Measurements from ENCODE around the gene CTLA4. TPM values are rescaled to one million over a fixed set of nuclear protein-coding genes. Genes with fewer than 3 reads are reported as not detected.

CTLA4 gene
- total and polyA plus RNA-seq, 9 of the 15 experiments (the other 6 are each of a cell fraction or from before 2014, with no cell fraction given) = 0.10 to 0.22 (median 0.11) TPM; not detected in 4

DNA sequence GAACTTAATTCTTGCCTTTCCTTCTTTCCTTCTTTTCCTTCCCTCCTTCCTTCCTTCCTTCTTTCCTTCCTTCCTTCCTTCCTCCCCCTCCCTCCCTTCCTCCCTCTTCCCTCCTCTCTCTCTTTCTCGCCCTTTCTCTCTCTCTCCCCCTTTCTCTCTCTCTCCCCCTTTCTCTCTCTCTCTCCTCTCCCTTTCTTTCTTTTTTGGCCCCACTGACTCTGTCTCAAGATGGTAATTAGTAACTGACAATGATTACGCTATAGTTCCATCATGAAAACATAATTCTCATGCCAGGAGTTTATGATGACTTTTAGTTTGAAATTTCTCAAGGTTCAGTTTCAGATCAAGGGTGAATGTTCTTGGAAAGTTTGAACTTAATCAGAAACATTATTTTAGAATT is 14.8 kb upstream of the CTLA4 start:
- no peak for FAIRE-seq
- H3K9me1 ChIP-seq (ENCODE audit: control insufficient read depth, insufficient read depth, low read length) = no peaks in the 10 kb centered on the region
- H3K9me3 ChIP-seq (replicated peaks; ENCODE audit: control insufficient read depth, insufficient read depth, low read depth, low read length) = no peaks in the 10 kb centered on the region
- no TSS peak for BruUV-seq (replicated peaks)
- in situ Hi-C loops (cut with MboI) = no loop called here
- H3K4me2 ChIP-seq (ENCODE audit: insufficient read depth, low read length) = no peak overlapping the region
- 0% methylated on average over 1 of the region's 2 CpGs for WGBS (ENCODE audit: insufficient coverage, low coverage, missing lambda C conversion rate)
- intact Hi-C loops (cut with micrococcal nuclease) = no loop called here
- ChIA-PET POLR2A (no interaction called here), CTCF (ENCODE audit: low intra/inter-chr PET ratio) (no interaction called here)
- H4K20me1 ChIP-seq (replicated peaks; ENCODE audit: control insufficient read depth, insufficient read depth, low read length) = no peaks in the 10 kb centered on the region
- ATAC-seq = no peak
- H3K27me3 ChIP-seq (ENCODE audit: control insufficient read depth in 2 of 2, insufficient read depth in 2 of 2, low read length in 2 of 2) = no peaks in the 10 kb centered on the region; a peak in 1 of 5 replicates
- TF ChIP-seq YY1 (IDR thresholded peaks at IDR 0.05; ENCODE audit: borderline replicate concordance in 1 of 3, control insufficient read depth in 1 of 3, extremely low read depth in 1 of 3, insufficient read depth in 3 of 3, insufficient read length in 1 of 3, insufficient replicate concordance in 2 of 3, low read depth in 1 of 3, low read length in 2 of 3) (no peak), RFX1 (IDR thresholded peaks at IDR 0.05) (no peak), KDM5B (IDR thresholded peaks at IDR 0.05; ENCODE audit: insufficient replicate concordance, low read depth, low read length) (no peak), HNRNPL (IDR thresholded peaks at IDR 0.05; ENCODE audit: low read depth, low read length) (no peak), NR4A1 (CRISPR knock-in tag; IDR thresholded peaks at IDR 0.05) (no peak), NR4A1 (tag; IDR thresholded peaks at IDR 0.05) (no peak), SAFB (IDR thresholded peaks at IDR 0.05; ENCODE audit: borderline replicate concordance, low read depth, low read length) (no peak), ZNF24 (IDR thresholded peaks at IDR 0.05) (no peak), ZNF583 (CRISPR knock-in tag; IDR thresholded peaks at IDR 0.05) (no peak), MCM5 (IDR thresholded peaks at IDR 0.05; ENCODE audit: low read depth) (no peak), ZNF79 (CRISPR knock-in tag; IDR thresholded peaks at IDR 0.05; ENCODE audit: low read depth) (no peak), PURB (CRISPR knock-in tag; IDR thresholded peaks at IDR 0.05; ENCODE audit: low read depth) (no peak), NRF1 (conservative IDR thresholded peaks at IDR 0.05 in 1 of 2, IDR thresholded peaks at IDR 0.05 in 1 of 2) (no peak)
- TF ChIP-seq, protein P1, sequence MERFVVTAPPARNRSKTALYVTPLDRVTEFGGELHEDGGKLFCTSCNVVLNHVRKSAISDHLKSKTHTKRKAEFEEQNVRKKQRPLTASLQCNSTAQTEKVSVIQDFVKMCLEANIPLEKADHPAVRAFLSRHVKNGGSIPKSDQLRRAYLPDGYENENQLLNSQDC (CRISPR knock-in tag; IDR thresholded peaks at IDR 0.05) = no peak
- TF ChIP-seq, protein P2, sequence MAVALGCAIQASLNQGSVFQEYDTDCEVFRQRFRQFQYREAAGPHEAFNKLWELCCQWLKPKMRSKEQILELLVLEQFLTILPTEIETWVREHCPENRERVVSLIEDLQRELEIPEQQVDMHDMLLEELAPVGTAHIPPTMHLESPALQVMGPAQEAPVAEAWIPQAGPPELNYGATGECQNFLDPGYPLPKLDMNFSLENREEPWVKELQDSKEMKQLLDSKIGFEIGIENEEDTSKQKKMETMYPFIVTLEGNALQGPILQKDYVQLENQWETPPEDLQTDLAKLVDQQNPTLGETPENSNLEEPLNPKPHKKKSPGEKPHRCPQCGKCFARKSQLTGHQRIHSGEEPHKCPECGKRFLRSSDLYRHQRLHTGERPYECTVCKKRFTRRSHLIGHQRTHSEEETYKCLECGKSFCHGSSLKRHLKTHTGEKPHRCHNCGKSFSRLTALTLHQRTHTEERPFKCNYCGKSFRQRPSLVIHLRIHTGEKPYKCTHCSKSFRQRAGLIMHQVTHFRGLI (CRISPR knock-in tag; IDR thresholded peaks at IDR 0.05) = no peak
- TF ChIP-seq, protein P3, sequence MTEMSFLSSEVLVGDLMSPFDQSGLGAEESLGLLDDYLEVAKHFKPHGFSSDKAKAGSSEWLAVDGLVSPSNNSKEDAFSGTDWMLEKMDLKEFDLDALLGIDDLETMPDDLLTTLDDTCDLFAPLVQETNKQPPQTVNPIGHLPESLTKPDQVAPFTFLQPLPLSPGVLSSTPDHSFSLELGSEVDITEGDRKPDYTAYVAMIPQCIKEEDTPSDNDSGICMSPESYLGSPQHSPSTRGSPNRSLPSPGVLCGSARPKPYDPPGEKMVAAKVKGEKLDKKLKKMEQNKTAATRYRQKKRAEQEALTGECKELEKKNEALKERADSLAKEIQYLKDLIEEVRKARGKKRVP (CRISPR knock-in tag; IDR thresholded peaks at IDR 0.05) = no peak
- TF ChIP-seq, protein P4, sequence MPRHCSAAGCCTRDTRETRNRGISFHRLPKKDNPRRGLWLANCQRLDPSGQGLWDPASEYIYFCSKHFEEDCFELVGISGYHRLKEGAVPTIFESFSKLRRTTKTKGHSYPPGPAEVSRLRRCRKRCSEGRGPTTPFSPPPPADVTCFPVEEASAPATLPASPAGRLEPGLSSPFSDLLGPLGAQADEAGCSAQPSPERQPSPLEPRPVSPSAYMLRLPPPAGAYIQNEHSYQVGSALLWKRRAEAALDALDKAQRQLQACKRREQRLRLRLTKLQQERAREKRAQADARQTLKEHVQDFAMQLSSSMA (CRISPR knock-in tag; IDR thresholded peaks at IDR 0.05) = no peak
- TF ChIP-seq, protein P5, sequence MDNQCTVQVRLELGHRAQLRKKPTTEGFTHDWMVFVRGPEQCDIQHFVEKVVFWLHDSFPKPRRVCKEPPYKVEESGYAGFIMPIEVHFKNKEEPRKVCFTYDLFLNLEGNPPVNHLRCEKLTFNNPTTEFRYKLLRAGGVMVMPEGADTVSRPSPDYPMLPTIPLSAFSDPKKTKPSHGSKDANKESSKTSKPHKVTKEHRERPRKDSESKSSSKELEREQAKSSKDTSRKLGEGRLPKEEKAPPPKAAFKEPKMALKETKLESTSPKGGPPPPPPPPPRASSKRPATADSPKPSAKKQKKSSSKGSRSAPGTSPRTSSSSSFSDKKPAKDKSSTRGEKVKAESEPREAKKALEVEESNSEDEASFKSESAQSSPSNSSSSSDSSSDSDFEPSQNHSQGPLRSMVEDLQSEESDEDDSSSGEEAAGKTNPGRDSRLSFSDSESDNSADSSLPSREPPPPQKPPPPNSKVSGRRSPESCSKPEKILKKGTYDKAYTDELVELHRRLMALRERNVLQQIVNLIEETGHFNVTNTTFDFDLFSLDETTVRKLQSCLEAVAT (IDR thresholded peaks at IDR 0.05) = no peak
- no peak overlapping the region for H2AFZ ChIP-seq (ENCODE audit: low read depth, low read length)
- H3K27ac ChIP-seq (ENCODE audit: extremely low read depth, low read depth, low read length) = no peak overlapping the region
- H3K36me3 ChIP-seq (ENCODE audit: control insufficient read depth, insufficient read depth, low read length) = no peaks in the 10 kb centered on the region
- no peak overlapping the region for H3K4me3 ChIP-seq
- no peaks in the 10 kb centered on the region for H3K79me2 ChIP-seq (ENCODE audit: control insufficient read depth, insufficient read depth, low read length)
- no peak for DNase-seq (ENCODE audit: extremely low read depth in 1 of 4, low spot score in 3 of 4)
- no peaks in the 10 kb centered on the region for H3K4me1 ChIP-seq (replicated peaks in 1 of 2; ENCODE audit: control insufficient read depth in 2 of 2, insufficient read depth in 2 of 2, low read length in 2 of 2)
- no peak overlapping the region for H3K9ac ChIP-seq (ENCODE audit: insufficient read depth in 1 of 2, low read depth in 2 of 2, low read length in 2 of 2)
